Stimulated activated CD4-positive, alpha-beta T cell treated with anti-CD3 and anti-CD28 coated beads, TNF-alpha, amount 100 ng/mL, for 1 hour (primary cell): ENCODE results near the gene TPGS1.

ENCODE experiments used
- DNase-seq, 3 donors: peaks; one replicate each; pipeline ENCODE4 v3.0.0-alpha.2; 2020; ENCODE audit warnings: low read depth in 3 of 3, low spot score in 1 of 3

TPGS1 gene

DNA sequence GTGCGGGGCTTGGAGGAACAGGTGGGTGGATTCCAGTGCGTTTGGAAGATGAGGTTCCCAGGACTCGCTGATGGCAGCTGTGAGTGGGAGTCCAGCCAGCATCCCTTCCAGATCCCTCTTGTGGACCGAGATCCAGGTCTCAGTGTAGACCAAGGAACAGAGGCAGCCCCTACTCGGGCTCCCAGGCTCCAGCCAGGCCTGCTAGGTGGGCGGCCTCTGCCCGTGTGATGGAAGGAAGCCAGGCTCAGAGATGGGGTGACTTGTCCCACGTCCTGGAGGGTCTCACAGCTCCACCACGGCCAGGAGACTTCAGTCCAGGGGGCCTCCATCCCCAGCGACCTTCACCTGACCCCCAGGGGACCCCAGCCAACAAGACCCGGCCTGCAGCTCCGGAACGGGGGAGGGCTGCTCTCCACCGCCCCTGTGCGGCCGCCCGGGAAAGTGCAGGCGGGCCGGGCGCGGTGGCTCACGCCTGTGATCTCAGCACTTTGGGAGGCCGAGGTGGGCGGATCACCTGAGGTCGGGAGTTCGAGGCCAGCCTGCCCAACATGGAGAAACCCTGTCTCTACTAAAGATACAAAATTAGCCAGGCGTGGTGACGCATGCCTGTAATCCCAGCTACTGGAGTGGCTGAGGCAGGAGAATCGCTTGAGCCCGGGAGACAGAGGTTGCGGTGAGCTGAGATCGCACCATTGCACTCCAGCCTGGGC, 11.7 kb upstream of the TPGS1 start:
- DNase-seq = no peak

DNA sequence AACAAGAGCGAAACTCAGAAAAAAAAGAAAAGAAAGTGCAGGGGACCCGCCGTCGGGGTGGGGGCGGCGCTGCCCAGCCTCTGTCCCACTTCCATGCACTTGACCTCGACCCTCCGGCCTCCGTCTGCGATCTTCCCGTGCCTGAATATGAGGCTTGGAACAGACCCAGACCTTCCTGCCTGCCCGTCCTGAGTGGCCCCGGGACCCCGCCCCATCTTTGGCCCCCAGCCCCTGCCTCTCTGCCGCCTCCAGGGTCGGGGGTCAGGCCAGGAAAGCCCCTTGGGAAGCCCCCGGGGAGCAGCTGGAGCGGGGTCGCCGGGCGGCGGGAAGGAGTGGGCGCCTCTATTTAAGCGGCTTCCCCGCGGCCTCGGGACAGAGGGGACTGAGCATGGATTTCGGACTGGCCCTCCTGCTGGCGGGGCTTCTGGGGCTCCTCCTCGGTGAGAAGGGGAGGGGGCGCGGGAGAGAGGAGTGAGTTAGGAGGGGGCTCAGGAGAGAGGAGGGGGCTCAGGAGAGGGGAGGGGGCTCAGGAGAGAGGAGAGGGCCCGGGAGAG, 11.1 kb upstream of the TPGS1 start, which contains the start of gene MADCAM1:
TSS of gene MADCAM1 (plus strand) at position 375 of the 554 bp plus-strand sequence. CDS start at position 389, 14 bp downstream.
- no peak for DNase-seq

- DNase-seq = no peak
These were observed 10.3 kb upstream of the TPGS1 start for GRCh38 chr19:496986-497385.

GRCh38 chr19:497491-497868, 9.8 kb upstream of the TPGS1 start:
- DNase-seq = no peak

DNA sequence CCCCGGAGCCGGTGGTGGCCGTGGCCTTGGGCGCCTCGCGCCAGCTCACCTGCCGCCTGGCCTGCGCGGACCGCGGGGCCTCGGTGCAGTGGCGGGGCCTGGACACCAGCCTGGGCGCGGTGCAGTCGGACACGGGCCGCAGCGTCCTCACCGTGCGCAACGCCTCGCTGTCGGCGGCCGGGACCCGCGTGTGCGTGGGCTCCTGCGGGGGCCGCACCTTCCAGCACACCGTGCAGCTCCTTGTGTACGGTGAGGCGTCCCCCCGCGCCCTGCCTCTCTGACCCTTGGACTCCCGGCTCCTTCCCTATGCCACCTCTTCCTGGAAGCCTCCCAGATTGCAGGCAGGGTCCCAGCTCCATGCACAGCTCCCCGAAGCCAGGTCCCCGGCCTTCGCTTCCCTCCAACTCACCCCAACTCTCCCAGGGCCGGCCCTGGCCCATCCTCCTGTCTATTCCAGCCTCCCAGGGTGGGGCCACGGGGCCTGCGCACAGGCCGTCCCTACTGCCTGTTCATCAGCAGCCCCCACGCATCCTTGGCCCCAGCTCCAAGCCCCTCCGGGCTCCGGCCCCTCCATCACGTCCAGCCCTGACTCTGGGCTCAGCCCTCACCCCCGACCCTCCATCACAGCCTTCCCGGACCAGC, 9.3 kb upstream of the TPGS1 start:
- no peak for DNase-seq

DNA sequence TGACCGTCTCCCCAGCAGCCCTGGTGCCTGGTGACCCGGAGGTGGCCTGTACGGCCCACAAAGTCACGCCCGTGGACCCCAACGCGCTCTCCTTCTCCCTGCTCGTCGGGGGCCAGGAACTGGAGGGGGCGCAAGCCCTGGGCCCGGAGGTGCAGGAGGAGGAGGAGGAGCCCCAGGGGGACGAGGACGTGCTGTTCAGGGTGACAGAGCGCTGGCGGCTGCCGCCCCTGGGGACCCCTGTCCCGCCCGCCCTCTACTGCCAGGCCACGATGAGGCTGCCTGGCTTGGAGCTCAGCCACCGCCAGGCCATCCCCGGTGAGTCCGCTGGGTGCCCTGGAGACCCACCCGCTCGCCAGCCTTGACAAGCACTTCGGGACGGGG, 8.8 kb upstream of the TPGS1 start:
- DNase-seq = no peak

GRCh38 chr19:498977-499623, 8.2 kb upstream of the TPGS1 start:
- DNase-seq = no peak

GRCh38 chr19:501646-502045, 5.7 kb upstream of the TPGS1 start:
- no peak for DNase-seq

DNA sequence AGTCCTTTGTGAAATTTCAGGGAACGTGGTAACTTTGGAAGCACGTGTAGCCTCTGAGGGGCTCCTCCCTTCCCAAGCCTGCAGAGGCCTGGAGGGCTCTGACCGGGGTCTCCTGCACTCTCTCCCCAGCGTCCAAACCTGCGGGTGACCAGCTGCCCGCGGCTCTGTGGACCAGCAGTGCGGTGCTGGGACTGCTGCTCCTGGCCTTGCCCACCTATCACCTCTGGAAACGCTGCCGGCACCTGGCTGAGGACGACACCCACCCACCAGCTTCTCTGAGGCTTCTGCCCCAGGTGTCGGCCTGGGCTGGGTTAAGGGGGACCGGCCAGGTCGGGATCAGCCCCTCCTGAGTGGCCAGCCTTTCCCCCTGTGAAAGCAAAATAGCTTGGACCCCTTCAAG, 2.7 kb upstream of the TPGS1 start:
- DNase-seq = no peak

DNA sequence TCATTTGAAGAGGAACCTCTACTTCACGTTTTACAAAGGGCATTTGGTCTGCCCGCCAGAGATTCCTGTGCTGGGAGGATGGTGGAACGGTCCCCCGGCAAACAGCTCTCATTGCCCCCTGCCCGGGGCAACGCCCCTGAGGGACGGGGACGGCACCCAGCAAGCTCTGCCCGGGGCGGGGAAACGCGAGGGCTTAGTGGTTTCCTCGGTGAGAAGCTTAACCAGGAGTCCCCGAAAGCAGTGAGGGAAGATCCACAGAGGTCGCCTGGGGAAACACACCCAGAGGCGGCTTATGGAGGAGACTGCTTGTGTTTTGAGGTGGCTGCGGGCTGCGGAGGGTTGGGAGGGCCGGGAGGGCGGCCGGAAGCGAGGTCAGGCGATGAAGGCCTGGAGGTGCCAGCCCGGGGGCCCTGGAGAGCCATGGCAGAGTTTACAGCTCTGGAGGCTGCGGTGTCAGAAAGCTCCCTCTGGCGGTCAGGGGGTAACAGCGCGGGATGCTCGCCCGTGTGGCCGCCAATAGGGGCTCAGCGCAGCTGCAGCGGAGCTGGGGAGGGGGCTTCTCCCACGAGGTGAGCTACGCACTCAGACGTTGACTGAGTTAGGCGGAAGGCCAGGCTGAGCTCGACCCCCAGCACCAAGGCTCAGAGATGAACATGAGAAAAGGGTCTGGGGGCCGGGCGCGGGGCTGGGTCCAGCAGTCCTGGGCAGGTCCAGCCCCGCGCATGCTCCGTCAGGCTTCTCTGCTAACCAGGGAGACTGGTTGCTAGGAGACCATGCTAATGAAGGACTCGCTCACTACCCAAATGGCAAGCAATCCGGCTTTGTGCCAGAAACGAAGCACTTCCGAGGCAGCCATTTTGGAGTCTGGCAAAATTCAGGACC, 652 bp upstream of the TPGS1 start:
- peak; percentile 76 to 89 (median 82) for DNase-seq

- DNase-seq = no peak
These were observed 1.2 kb downstream of the TPGS1 start for GRCh38 chr19:508204-509150.

- peak; percentile 81 to 91 (median 84) for DNase-seq
These were observed 3.4 kb downstream of the TPGS1 start for GRCh38 chr19:510606-511100.

DNA sequence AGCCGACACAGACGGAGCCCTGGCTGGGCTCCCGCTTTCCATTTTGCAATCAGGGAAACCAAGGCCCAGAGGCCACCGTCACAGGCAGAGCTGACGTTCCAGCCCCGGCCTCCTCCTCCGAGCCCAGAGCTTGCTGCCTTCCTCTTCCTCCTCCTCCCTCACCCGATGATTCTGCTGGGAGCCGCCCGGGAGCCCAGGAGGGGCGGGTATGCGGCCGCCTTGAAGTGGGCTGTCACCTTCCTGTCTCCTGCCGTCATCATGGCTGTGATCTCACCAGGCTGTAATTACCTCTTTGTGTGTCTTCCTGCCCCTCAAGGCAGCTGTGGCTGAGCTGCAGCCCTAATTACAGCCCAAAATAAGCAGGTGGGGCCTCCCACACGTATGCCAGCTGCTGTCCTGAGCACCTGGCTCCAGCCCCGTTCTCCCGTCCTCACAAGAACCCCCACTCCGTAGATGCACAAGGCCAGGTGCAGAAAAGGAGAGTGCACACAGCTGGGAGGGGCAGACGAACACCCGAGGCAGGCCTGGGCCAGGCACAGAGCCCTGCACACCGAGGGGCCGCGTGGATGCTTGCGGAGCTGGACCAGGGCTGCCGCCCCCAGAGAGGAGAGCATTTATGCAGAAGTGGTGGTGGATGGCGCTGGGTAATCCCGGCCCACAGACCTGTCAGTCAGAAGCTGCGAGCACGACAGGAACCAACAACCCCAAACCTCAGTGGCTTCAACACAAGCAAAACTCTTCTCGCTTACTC, 4.0 kb downstream of the TPGS1 start:
- peak; percentile 48 to 74 (median 63) for DNase-seq

GRCh38 chr19:512547-513365, 5.5 kb downstream of the TPGS1 start:
- DNase-seq = no peak

- DNase-seq = no peak
These were observed 6.3 kb downstream of the TPGS1 start for GRCh38 chr19:513368-514165.

DNA sequence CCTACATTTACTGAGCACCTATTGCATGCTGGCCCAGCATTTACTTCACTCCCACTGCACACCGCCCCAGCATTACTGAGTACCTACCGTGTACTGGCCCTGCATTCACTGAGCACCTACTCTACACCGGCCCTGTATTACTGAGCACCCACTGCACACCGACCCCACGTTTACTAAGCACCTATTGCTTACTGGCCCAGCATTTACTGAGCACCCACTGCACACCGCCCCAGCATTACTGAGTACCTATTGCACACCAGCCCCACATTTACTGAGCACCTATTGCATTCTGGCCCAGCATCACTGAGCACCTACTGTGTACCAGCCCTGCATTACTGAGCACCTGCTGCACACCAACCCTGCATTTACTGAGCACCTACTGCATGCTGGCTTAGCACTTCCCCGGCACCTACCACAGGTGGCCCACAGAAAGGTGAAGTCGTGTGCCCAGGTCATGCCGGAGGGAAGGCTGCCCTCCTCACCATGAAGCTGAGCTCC, 6.9 kb downstream of the TPGS1 start:
- no peak for DNase-seq
